ENCODE measurements around the gene C17orf100.
"Not testable (repeated sequence)": the region's sequence is repeated elsewhere in the genome, so short reads cannot be mapped to it uniquely, and the experiment has no call there.

Gene C17orf100

DNA sequence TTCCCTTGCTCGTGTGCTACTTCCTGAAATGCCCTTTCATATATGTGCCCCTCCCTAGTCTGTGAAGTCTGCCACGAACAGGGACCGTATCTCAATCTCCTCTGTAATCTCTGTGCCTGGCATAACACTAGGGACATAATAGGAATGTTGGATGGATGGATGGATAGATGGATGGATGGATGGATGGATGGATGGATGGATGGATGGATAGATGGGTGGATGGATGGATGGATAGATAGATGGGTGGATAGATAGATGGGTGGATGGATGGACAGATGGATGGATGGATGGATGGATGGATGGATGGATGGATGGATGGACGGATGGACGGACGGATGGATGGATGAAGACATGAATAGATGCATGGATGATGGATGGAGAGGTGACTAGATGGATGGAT, 40.4 kb downstream of the C17orf100 start:
- DNase-seq (ENCODE audit: low read depth in 2 of 2): not testable (repeated sequence)

- no peak for DNase-seq (ENCODE audit: low read depth in 2 of 2)
Measured at GRCh38 chr17:6695051-6695450, 43.5 kb downstream of the C17orf100 start.

DNA sequence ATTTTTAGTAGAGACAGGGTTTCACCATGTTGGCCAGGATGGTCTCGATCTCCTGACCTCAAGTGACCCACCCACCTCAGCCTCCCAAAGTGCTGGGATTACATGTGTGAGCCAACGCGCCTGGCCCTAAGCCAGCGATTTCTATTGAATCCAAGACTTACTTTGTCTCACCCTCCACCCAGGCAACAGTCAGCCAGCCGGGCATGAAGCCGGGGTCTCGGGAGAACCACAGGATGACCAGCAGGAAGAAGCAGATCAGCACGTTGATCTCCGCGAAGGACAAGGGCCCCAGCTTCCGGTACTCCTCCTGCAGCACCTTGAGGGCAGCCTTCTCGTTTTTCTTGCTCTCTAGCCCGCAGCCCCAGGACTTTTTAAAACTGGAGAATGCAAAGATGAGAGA, 44.0 kb downstream of the C17orf100 start:
- no peak for DNase-seq (ENCODE audit: low read depth in 2 of 2)

GRCh38 chr17:6696906-6697305, 45.3 kb downstream of the C17orf100 start:
- DNase-seq (ENCODE audit: low read depth in 2 of 2): no peak

- no peak for DNase-seq (ENCODE audit: low read depth in 2 of 2)
Measured at GRCh38 chr17:6698004-6698403, 46.4 kb downstream of the C17orf100 start.

DNA sequence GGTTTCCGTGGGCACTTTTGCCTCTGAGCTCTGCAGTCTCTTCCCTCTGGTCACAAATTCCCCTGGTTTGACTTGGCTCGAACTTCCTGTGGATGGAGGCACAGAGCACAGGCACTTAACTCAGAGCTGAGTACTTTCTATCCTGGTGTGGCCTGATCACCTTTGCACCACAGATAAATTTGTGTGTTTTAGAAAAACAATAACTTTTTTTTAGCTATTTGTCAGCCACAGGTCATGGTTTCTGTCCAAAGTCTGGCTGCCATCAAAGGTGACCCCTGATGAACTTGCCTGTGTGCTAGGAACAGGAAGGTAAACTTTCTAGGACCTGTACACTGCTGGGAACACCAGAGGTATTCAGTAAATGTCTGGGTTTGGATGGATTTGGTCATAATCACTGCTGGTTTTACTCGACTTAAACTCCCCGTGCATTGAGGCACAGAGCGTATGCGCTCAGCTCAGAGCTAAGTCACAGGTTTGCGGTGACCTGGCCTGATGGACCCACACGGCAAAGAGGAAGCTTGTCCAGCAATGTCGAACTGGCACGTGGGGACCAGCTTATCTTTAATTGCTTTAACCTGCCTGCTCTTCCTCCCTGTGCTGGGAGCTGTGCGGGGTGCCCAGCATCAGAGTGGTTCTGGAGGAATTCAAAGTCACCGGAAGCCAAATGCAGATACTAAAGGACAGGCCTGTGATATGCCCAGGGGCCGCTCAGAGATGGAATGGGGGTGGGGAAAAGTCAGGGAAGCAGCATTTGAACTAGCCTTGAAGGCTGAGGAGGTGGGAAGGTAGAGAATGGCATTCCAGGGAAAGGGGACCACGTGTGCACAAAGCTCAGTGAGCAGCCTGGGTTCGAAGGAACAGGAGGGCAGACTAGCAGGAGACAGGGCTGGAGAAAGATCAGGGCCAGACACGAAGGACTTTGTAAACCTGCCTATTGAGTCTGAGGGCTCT, 48.7 kb downstream of the C17orf100 start:
- no peak for DNase-seq (ENCODE audit: low read depth in 2 of 2)

GRCh38 chr17:6700948-6701307, 49.4 kb downstream of the C17orf100 start:
- no peak for DNase-seq (ENCODE audit: low read depth in 2 of 2)

- peak; percentile 37 to 38 for DNase-seq (ENCODE audit: low read depth in 2 of 2)
Measured at GRCh38 chr17:6701719-6702118, 50.2 kb downstream of the C17orf100 start.

GRCh38 chr17:6702567-6703215, 51.1 kb downstream of the C17orf100 start:
- no peak for DNase-seq (ENCODE audit: low read depth in 2 of 2)
